Mucosa of rectum (tissue), 2 donors: ENCODE results near the gene C1QBP.
A peak's percentile ranks its signal among the peaks of the same experiment; 100 is the strongest.
"Not testable (repeated sequence)": the region's sequence is repeated elsewhere in the genome, so short reads cannot be mapped to it uniquely, and the experiment has no call there.

Source experiments
- H3K27ac ChIP-seq, 2 donors: one replicate each; pipeline ENCODE4 v1.7.0; 2013; ENCODE audit warnings: inconsistent platforms in 2 of 2, low read depth in 2 of 2, low read length in 2 of 2
- H3K27me3 ChIP-seq, 2 donors: one replicate each; pipeline ENCODE4 v1.7.0; 2013; ENCODE audit warnings: low read length in 2 of 2; ENCODE audit not compliant: control insufficient read depth in 2 of 2, insufficient read depth in 2 of 2
- H3K36me3 ChIP-seq, 2 donors: one replicate each; pipeline ENCODE4 v1.7.0; 2013; ENCODE audit warnings: low read length in 2 of 2; ENCODE audit not compliant: control insufficient read depth in 2 of 2, insufficient read depth in 2 of 2
- H3K4me1 ChIP-seq, 2 donors: one replicate each; pipeline ENCODE4 v1.7.0; 2013; ENCODE audit warnings: low read length in 2 of 2, mild to moderate bottlenecking in 1 of 2; ENCODE audit not compliant: control insufficient read depth in 2 of 2, insufficient read depth in 2 of 2
- H3K4me3 ChIP-seq, 2 donors: one replicate each; pipeline ENCODE4 v1.7.0; 2013; ENCODE audit warnings: low read length in 2 of 2
- H3K9ac ChIP-seq, 2 donors: one replicate each; pipeline ENCODE4 v1.7.0; 2013; ENCODE audit warnings: low read length in 2 of 2, low read depth in 1 of 2, mild to moderate bottlenecking in 1 of 2
- H3K9me3 ChIP-seq, 2 donors: one replicate each; pipeline ENCODE4 v1.7.0; 2013; ENCODE audit warnings: low read length in 2 of 2; ENCODE audit not compliant: control insufficient read depth in 2 of 2
- donor health status: healthy.
- donor health status: Normal muscosa, but diverticular disease.

The C1QBP gene

DNA sequence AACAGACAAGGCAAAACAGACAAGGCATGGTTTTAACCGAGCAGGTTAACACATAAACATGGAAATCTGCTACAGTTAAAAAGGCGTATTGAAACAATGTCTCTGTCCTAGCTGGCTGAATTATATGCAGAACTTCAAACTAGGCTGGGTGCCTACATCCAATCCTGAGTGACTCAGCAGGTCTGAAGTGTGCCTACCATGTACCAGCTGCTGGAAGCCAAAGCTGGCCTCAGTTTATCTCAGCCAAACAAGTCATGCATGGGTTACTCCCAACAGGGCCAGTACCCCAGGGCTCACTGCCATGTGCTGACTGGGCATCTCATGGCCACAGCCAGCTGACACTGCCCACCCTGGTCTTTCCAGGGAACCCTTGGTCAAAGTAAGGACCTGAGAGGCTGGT, 4.0 kb downstream of the C1QBP start:
- Histone ChIP-seq H3K27ac (no peak overlapping the region), H3K36me3 (peaks cover 36 to 58% of the 10 kb centered on the region in 2 donors), H3K4me3 (no peak overlapping the region)

DNA sequence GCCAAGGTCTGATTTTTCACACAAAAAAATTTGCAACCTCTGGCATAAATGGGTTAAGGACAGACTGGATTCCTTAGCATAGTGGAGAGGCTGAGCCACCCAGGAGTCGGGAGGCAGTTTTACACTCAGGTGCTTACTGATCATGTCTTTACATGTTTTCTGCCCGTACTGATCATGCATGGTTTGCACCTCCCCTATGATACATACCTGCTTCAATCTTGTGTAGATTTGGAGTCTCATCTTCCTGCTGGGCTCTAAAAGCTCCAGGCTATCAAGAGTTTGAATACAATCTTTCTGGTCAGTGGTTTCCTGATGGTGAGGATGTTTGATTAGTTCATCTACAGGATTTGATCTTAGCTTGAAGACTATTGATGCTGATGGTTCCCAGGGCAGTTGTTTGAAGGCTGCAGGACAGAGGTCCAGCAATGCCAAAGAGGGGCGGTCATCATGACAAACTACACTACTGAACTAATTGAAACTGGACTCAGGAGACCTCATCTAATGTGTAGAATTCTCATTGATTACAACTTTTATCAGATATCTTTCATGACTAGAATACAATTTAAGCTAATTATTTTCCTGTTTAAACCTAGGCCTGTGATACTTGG, 6.9 kb downstream of the C1QBP start:
- Histone ChIP-seq H3K36me3 (peaks cover 60 to 76% of the 10 kb centered on the region in 2 donors), H3K27me3 (no peaks in the 10 kb centered on the region)

More for the DNA sequence above, 4.0 kb downstream of the C1QBP start:
- no peaks in the 10 kb centered on the region for H3K27me3 ChIP-seq
- no peak overlapping the region for H3K9ac ChIP-seq
- H3K9me3 ChIP-seq: no peaks in the 10 kb centered on the region
- H3K4me1 ChIP-seq: peaks cover 9 to 14% of the 10 kb centered on the region in 2 donors

DNA sequence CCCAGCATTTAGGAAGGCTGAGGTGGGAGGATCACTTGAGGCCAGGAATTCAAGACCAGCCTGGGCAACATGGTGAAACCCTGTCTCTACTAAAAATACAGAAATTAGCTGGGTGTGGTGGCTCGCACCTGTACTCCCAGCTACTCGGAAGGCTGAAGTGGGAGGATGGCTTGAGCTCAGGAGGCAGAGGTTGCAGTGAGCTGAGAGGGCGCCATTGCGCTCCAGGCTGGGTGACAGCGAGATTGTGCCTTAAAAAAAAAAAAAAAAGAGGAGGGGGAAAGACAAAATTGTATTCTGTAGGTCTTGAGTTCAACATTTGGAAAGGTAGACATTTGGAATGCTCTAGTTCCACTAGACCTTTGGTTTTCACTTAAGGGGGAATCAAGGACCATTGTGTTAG, 7.7 kb downstream of the C1QBP start:
- not testable (repeated sequence) for H3K9ac ChIP-seq, H3K27ac ChIP-seq, H3K27me3 ChIP-seq, H3K4me1 ChIP-seq, H3K9me3 ChIP-seq, H3K4me3 ChIP-seq
- peaks cover 62 to 77% of the 10 kb centered on the region in 2 donors for H3K36me3 ChIP-seq

More for the DNA sequence above, 6.9 kb downstream of the C1QBP start:
- Histone ChIP-seq H3K9ac (no peak overlapping the region), H3K4me3 (no peak overlapping the region), H3K27ac (no peak overlapping the region), H3K4me1 (no peaks in the 10 kb centered on the region), H3K9me3 (no peaks in the 10 kb centered on the region)

DNA sequence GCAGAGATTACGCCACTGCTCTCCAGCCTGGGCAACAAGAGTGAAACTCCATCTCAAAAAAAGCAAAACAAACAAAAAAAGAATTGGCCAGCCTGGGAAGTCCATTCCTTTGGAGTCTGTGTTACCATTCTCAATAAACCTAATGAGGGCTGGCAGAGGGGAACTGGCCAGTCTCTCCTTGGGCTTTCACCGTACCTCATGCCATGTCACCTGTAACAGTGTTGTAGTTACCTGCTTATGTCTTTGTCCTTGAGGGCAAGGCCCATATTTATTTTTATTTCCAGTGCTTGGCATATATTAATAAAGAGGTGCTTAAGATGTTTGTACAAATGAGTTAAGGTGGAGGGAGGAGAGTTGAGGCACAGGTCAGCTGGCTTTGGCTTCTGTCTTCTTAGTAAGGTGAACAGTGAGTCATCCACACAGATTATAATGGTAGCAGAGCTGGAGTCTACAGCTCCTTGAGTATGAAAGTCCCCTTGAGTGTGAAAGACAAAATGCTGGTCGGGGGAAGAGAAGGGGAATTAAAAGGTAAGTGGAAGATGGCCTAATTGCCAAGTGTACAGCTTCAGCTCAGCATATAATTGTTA, 8.4 kb downstream of the C1QBP start:
- Histone ChIP-seq H3K9me3 (no peaks in the 10 kb centered on the region), H3K36me3 (peaks cover 69 to 81% of the 10 kb centered on the region in 2 donors), H3K4me1 (no peaks in the 10 kb centered on the region), H3K27me3 (no peaks in the 10 kb centered on the region), H3K9ac (no peak overlapping the region), H3K4me3 (no peak overlapping the region), H3K27ac (no peak overlapping the region)

DNA sequence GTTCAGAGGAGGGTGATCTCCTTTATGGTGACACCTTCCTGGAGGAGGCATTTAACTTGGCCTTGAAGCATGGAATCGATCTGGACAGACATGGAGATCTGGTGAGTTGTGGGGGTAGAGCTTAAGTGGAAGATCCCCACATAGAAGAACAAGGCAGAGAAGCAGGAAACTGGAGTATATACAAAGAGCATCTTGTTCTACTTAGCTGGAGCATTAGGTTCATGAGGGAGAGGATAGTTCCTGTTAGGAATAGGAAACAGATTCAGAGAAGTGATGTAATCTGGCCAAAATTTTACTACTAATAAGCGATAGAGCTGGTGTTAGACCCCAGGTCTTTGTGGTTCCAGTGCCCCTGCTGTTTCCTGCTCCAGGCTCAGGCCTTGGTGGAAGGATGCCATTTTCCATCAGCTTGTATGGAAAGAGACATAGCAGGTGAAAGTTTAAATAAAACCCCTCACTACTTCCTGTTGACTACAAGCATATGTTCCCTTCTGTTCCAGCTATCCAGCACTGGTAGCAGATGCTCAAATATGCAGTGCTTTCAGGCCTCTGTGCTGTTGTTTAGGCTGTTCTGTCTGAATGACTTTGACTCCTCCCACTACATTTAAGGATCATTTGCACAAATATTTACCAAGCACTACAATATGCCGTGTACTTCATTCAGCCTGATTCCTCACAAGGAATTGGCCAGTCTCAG, 9.6 kb downstream of the C1QBP start:
- Histone ChIP-seq H3K4me1 (no peaks in the 10 kb centered on the region), H3K9me3 (no peaks in the 10 kb centered on the region), H3K27me3 (no peaks in the 10 kb centered on the region), H3K36me3 (peaks cover 73 to 81% of the 10 kb centered on the region in 2 donors), H3K9ac (no peak overlapping the region), H3K27ac (no peak overlapping the region), H3K4me3 (no peak overlapping the region)

DNA sequence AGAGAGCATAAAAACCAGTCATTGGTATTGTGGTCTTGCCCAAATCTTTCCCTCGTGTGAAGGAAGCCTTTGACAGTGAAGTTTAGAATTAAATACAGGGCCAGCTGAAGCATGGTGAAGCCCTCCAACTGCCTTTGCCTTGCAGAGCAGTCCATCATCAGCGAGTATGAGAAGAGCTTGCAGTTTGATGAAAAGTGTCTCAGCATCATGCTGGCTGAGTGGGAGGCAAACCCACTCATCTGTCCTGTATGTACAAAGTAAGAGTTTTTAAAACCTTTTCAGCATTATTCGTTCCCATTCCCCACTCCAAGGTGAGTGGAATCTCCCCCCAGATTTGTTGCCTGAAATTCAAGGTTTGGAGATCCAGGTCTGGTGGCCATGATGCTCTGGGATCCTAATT, 13.1 kb downstream of the C1QBP start:
- H3K27me3 ChIP-seq: no peaks in the 10 kb centered on the region
- no peaks in the 10 kb centered on the region for H3K9me3 ChIP-seq
- peaks cover 67% of the 10 kb centered on the region in 2 donors for H3K36me3 ChIP-seq
- no peak overlapping the region for H3K27ac ChIP-seq
- no peak overlapping the region for H3K4me3 ChIP-seq
- H3K9ac ChIP-seq: no peak overlapping the region
- H3K4me1 ChIP-seq: peaks cover 4 to 5% of the 10 kb centered on the region in 2 donors

DNA sequence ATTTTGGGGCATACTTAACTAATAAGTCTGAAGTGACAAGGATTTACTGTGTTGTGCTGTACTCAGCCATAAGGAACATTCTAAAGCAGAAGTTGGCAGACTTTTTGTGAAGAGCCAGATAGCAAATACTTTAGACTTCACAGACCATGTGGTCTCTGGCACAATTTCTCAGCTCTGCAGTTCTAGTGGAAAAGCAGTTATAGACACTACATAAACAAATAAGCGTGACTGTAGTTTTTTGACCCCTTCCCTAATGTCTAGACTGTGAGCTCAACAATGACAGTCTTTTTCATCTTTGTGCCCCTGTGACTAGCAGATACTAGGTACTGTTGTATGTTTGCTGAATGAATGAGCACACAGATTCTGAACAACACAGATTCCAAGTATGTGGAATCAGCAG, 14.0 kb downstream of the C1QBP start:
- Histone ChIP-seq H3K9ac (no peak overlapping the region), H3K27ac (no peak overlapping the region), H3K4me1 (peaks cover 6 to 10% of the 10 kb centered on the region in 2 donors), H3K9me3 (no peaks in the 10 kb centered on the region), H3K4me3 (no peak overlapping the region), H3K36me3 (peaks cover 59 to 65% of the 10 kb centered on the region in 2 donors), H3K27me3 (no peaks in the 10 kb centered on the region)

DNA sequence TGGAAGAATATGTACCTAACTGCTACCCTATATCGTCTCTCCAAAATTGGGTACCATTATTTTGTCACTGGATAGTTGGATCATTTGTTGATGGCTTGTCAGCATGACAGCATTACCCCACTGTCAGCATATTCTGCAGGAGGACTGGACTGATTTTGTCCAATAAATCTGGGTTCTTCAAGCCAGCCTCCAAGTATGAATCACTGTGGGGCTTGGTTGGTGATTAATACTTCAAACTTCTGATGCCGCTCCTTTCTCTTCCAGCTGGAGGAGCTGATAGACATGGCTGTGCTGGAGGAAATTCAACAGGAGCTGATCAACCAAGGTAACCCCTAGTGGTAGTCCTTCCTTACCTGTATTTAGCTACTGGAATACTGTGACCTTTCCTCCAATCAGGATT, 16.4 kb downstream of the C1QBP start:
- no peak overlapping the region for H3K9ac ChIP-seq
- no peak overlapping the region for H3K4me3 ChIP-seq
- H3K27me3 ChIP-seq: no peaks in the 10 kb centered on the region
- H3K27ac ChIP-seq: no peak overlapping the region
- peaks cover 40 to 44% of the 10 kb centered on the region in 2 donors for H3K36me3 ChIP-seq
- H3K4me1 ChIP-seq: peaks cover 14 to 19% of the 10 kb centered on the region in 2 donors
- H3K9me3 ChIP-seq: no peaks in the 10 kb centered on the region

DNA sequence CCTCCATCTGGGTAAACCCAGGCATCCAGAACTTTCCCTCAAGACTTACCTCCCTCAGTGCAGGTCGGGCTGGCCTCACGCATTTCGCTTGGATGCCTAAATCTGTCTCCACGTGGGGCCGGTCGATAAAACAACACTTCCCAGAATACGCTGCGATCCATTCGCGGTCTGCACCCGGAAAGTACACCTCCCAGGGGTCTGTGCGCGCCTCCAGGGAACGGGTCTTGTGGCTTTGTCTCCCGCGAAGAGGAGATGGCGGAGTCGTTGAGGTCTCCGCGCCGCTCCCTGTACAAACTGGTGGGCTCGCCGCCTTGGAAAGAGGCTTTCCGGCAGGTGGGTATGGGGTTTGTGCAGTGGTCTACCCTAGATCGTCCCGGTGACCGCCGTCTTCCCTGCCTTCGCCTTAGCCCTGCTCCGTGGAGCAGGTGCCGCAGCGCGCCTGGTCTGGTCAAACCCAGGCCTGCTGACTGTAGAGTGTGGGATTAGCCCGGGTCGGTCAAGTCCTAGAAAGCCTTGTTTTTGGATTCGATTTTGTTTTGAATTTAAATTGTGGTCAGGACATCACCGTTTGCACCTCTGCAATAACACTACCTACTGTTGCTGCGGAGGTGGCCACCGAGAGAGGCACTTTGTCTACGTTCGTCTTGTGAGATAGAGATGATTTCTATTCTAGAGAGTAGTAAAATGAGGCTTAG, 18.8 kb downstream of the C1QBP start, which contains the start of gene RPAIN:
RPAIN (plus strand) TSS at position 224 of the 695 bp plus-strand sequence; CDS start at position 253, 29 bp downstream.
- no peaks in the 10 kb centered on the region for H3K27me3 ChIP-seq
- H3K9me3 ChIP-seq: no peaks in the 10 kb centered on the region
- peak within 1 kb of the TSS; percentile 92 to 93 for H3K4me3 ChIP-seq
- H3K36me3 ChIP-seq: peaks cover 34 to 41% of the 10 kb centered on the region in 2 donors
- peak within 1 kb of the TSS; percentile 95 to 98 for H3K9ac ChIP-seq
- peak within 1 kb of the TSS; percentile 96 to 97 for H3K27ac ChIP-seq
- peaks cover 21 to 26% of the 10 kb centered on the region in 2 donors for H3K4me1 ChIP-seq
